GM12878 (cell line): ENCODE data around the gene ZMYM1.

Experiments
- CEBPB ChIP-seq, 2 experiments: fragments of 150-350 bp in 1 of 2; IDR thresholded peaks; 2 replicates each; pipeline ENCODE4 v1.6.1; 2012 to 2014; ENCODE audit warnings: low read depth in 2 of 2, low read length in 2 of 2, borderline replicate concordance in 1 of 2, inconsistent platforms in 1 of 2
- SMC3 ChIP-seq: IDR thresholded peaks from 2 replicates; pipeline ENCODE4 v1.6.1; 2011; ENCODE audit warnings: low read length, improper control_type of control experiment, borderline replicate concordance
- TCF12 ChIP-seq: IDR thresholded peaks from 2 replicates; pipeline ENCODE4 v1.6.1; 2011; ENCODE audit warnings: low read depth, mild to moderate bottlenecking, low read length
- TF ChIP-seq, protein P1 (sequence below), 3 experiments: IDR thresholded peaks in 2 of 3; conservative IDR thresholded peaks in 1 of 3; 2 replicates each; pipeline ENCODE4 v1.5.1; 2011; ENCODE audit warnings: low read depth in 3 of 3, low read length in 3 of 3, mild to moderate bottlenecking in 3 of 3, control low read depth in 2 of 3, moderate library complexity in 2 of 3, inconsistent platforms in 1 of 3, mixed read lengths in 1 of 3; ENCODE audit not compliant: control insufficient read depth in 2 of 3, insufficient read depth in 1 of 3; ENCODE audit errors: extremely low read depth in 1 of 3

DNA sequence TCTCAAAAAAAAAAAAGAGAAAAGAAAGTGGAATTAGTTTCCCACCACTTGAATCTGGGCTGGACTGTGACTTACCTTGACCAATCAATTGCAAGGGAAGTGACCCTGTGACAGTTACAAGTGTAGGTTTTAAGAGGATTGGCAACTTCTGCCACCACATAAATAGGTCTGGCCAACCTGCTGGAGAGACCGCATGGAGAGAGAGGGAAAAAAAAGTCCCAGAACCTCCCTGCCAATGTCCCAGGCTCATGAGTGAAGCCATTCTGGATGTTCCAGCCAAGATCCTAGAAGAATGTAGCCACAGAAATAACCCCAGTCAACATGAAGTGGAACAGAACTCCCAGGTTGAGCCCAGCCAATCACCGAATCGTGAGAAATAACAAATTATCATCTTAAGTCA lies 35.7 kb upstream of the ZMYM1 start:
- TF ChIP-seq CEBPB (IDR thresholded peaks at IDR 0.05; ENCODE audit: borderline replicate concordance in 1 of 2, low read depth in 2 of 2, low read length in 2 of 2): no peak
- TF ChIP-seq, protein P1, sequence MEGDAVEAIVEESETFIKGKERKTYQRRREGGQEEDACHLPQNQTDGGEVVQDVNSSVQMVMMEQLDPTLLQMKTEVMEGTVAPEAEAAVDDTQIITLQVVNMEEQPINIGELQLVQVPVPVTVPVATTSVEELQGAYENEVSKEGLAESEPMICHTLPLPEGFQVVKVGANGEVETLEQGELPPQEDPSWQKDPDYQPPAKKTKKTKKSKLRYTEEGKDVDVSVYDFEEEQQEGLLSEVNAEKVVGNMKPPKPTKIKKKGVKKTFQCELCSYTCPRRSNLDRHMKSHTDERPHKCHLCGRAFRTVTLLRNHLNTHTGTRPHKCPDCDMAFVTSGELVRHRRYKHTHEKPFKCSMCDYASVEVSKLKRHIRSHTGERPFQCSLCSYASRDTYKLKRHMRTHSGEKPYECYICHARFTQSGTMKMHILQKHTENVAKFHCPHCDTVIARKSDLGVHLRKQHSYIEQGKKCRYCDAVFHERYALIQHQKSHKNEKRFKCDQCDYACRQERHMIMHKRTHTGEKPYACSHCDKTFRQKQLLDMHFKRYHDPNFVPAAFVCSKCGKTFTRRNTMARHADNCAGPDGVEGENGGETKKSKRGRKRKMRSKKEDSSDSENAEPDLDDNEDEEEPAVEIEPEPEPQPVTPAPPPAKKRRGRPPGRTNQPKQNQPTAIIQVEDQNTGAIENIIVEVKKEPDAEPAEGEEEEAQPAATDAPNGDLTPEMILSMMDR (IDR thresholded peaks at IDR 0.05 in 2 of 3, conservative IDR thresholded peaks at IDR 0.05 in 1 of 3; ENCODE audit: control insufficient read depth in 2 of 3, extremely low read depth in 1 of 3, insufficient read depth in 1 of 3, low read depth in 3 of 3, low read length in 3 of 3): no peak
- no peak for TF ChIP-seq TCF12
- TF ChIP-seq SMC3: no peak
